Caki2 (cell line): ENCODE measurements around the gene FNDC3B. TPM values are rescaled to one million over a fixed set of nuclear protein-coding genes. Genes with fewer than 3 reads are reported as not detected.

Experiments
- DNase-seq: peaks from one replicate; pipeline ENCODE4 v3.0.0-alpha.2; 2015; ENCODE audit warnings: low read depth
- in situ Hi-C: cut with HindIII; loops from 2 replicates; pipeline ENCODE4 v1.10.0; 2016; ENCODE audit warnings: low sequenced_read_pairs, low pct_unique_long_range_greater_than_20kb, mixed read lengths
- total RNA-seq: library from RNA; depleted of rRNA; stranded (reverse); fragments of >200 nt; shearing (Covaris generic); gene quantifications from 2 replicates; pipeline ENCODE4 v1.2.3, GENCODE V29; 2014; ENCODE audit warnings: low replicate concordance

Gene FNDC3B
- total RNA-seq, 1 experiment from 2014 or later, result 77.7 TPM

- in situ Hi-C loops, result no loop called here
- peak; percentile 38 for DNase-seq
These were observed 183.2 kb downstream of the FNDC3B start for GRCh38 chr3:172222478-172223071.

- no peak for DNase-seq
- in situ Hi-C loops, result no loop called here
These were observed 184.5 kb downstream of the FNDC3B start for GRCh38 chr3:172223870-172224269.

GRCh38 chr3:172224560-172225214 lies 185.3 kb downstream of the FNDC3B start:
- in situ Hi-C loops, result no loop called here
- peak; percentile 84 for DNase-seq

GRCh38 chr3:172225215-172225707 lies 185.9 kb downstream of the FNDC3B start:
- in situ Hi-C loops, result no loop called here
- DNase-seq, result no peak

GRCh38 chr3:172226831-172227230 lies 187.5 kb downstream of the FNDC3B start:
- in situ Hi-C loops, result no loop called here

GRCh38 chr3:172227340-172228035 lies 188.1 kb downstream of the FNDC3B start:
- in situ Hi-C loops, result no loop called here
- DNase-seq, result no peak

More at GRCh38 chr3:172226831-172227230, 187.5 kb downstream of the FNDC3B start:
- no peak for DNase-seq

GRCh38 chr3:172228036-172228415 lies 188.6 kb downstream of the FNDC3B start:
- in situ Hi-C loops, result no loop called here
- DNase-seq, result no peak

GRCh38 chr3:172229462-172229861 lies 190.1 kb downstream of the FNDC3B start:
- in situ Hi-C loops, result no loop called here
- DNase-seq, result no peak

- in situ Hi-C loops, result no loop called here
- DNase-seq, result no peak
These were observed 192.0 kb downstream of the FNDC3B start for GRCh38 chr3:172231318-172231901.

GRCh38 chr3:172232579-172233212 lies 193.3 kb downstream of the FNDC3B start:
- in situ Hi-C loops, result no loop called here
- no peak for DNase-seq

GRCh38 chr3:172233474-172234277 lies 194.3 kb downstream of the FNDC3B start:
- in situ Hi-C loops, result no loop called here
- DNase-seq, result no peak

- DNase-seq, result no peak
- in situ Hi-C loops, result no loop called here
These were observed 196.3 kb downstream of the FNDC3B start for GRCh38 chr3:172235698-172236097.

GRCh38 chr3:172236771-172237742 lies 197.7 kb downstream of the FNDC3B start:
- DNase-seq, result no peak
- in situ Hi-C loops, result no loop called here

GRCh38 chr3:172238188-172238587 lies 198.8 kb downstream of the FNDC3B start:
- in situ Hi-C loops, result no loop called here
- DNase-seq, result no peak

- DNase-seq, result no peak
- in situ Hi-C loops, result no loop called here
These were observed 199.9 kb downstream of the FNDC3B start for GRCh38 chr3:172239218-172239790.

- no peak for DNase-seq
- in situ Hi-C loops, result no loop called here
These were observed 202.0 kb downstream of the FNDC3B start for GRCh38 chr3:172241405-172241804.
